ENCODE results near the gene GRM4. TPM values are rescaled to one million over a fixed set of nuclear protein-coding genes. Genes with fewer than 3 reads are reported as not detected.

GRM4 gene
- total and polyA plus RNA-seq, 5 donors from 2014 or later, result not detected

DNA sequence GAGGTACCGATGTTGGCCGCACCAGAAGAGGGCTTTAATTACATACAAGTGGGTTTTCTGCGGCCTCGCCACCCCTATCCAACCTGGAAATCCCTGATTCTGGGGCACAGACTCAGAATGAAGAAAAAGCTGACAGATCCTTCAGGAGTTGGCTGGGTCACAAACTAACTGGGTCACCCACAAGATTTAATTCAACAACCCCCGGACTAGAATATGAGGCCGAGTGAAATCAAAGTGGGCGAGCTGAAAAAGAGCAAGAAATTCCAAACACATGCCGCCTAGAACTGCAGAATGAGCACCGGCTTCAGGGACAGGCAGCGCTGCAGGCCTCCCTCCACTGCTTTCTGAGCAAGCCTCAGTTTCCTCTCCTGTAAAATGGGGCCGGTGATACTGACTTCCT, 30.0 kb downstream of the GRM4 start:
- no peaks in the 10 kb centered on the region for H3K36me3 ChIP-seq (ENCODE audit: control insufficient read depth, insufficient read depth, low read length)
- H3K4me1 Mint-ChIP-seq, result no peaks in the 10 kb centered on the region
- H3K27ac Mint-ChIP-seq, result no peak overlapping the region
- H3K9me3 Mint-ChIP-seq, result no peaks in the 10 kb centered on the region
- H3K27me3 ChIP-seq (ENCODE audit: control insufficient read depth, insufficient read depth, low read length), result no peaks in the 10 kb centered on the region
- no peaks in the 10 kb centered on the region for H3K36me3 Mint-ChIP-seq
- ATAC-seq (ENCODE audit: low read depth in 2 of 2) (no peak), DNase-seq (no peak)
- no peak overlapping the region for H3K4me3 ChIP-seq (ENCODE audit: low read depth, low read length)
- no peaks in the 10 kb centered on the region for H3K4me1 ChIP-seq (ENCODE audit: control insufficient read depth, insufficient read depth, low read length, poor library complexity, severe bottlenecking)
- H3K4me3 Mint-ChIP-seq, result no peak overlapping the region
- no peak overlapping the region for H3K27ac ChIP-seq (ENCODE audit: insufficient read depth, low read length, poor library complexity, severe bottlenecking)
- no peaks in the 10 kb centered on the region for H3K9me3 ChIP-seq (ENCODE audit: control insufficient read depth in 2 of 2, low read length in 2 of 2)
- H3K27me3 Mint-ChIP-seq, result peaks cover 12% of the 10 kb centered on the region

DNA sequence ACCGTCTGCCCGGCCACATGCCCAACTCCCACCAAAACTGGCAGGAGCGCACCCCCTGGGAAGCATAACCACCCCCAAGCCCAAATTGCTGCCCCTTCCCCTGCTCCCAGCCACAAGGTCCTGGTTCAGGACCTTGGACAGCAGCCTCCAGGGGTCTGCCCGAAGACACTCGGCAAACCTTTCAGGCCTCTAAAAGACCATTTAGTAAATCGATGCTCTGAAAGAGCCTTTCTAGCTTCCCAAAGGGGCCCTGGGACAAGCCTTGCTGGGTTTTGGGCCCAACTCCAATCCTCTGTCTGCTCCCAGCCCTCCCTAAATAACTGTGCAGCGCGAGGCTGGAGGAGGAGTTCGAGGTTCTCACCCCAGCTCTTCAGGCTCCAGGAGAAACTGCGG, 30.5 kb downstream of the GRM4 start:
- Mint-ChIP-seq H3K4me3 (no peak overlapping the region), H3K27me3 (peaks cover 12% of the 10 kb centered on the region), H3K4me1 (no peaks in the 10 kb centered on the region), H3K9me3 (no peaks in the 10 kb centered on the region), H3K27ac (no peak overlapping the region), H3K36me3 (no peaks in the 10 kb centered on the region)
- no peaks in the 10 kb centered on the region for H3K4me1 ChIP-seq (ENCODE audit: control insufficient read depth, insufficient read depth, low read length, poor library complexity, severe bottlenecking)
- ATAC-seq (ENCODE audit: low read depth in 2 of 2) (no peak), DNase-seq (peak in 1 of 3 donors; percentile 3)
- no peak overlapping the region for H3K4me3 ChIP-seq (ENCODE audit: low read depth, low read length)
- no peaks in the 10 kb centered on the region for H3K9me3 ChIP-seq (ENCODE audit: control insufficient read depth in 2 of 2, low read length in 2 of 2)
- no peak overlapping the region for H3K27ac ChIP-seq (ENCODE audit: insufficient read depth, low read length, poor library complexity, severe bottlenecking)
- H3K36me3 ChIP-seq (ENCODE audit: control insufficient read depth, insufficient read depth, low read length), result no peaks in the 10 kb centered on the region
- H3K27me3 ChIP-seq (ENCODE audit: control insufficient read depth, insufficient read depth, low read length), result no peaks in the 10 kb centered on the region

GRCh38 chr6:34114695-34115402, 31.0 kb downstream of the GRM4 start:
- H3K27me3 ChIP-seq (ENCODE audit: control insufficient read depth, insufficient read depth, low read length), result no peaks in the 10 kb centered on the region
- H3K9me3 ChIP-seq (ENCODE audit: control insufficient read depth in 2 of 2, low read length in 2 of 2), result no peaks in the 10 kb centered on the region
- ATAC-seq (ENCODE audit: low read depth in 2 of 2) (no peak), DNase-seq (no peak)
- no peak overlapping the region for H3K27ac Mint-ChIP-seq
- no peak overlapping the region for H3K4me3 ChIP-seq (ENCODE audit: low read depth, low read length)
- no peaks in the 10 kb centered on the region for H3K4me1 ChIP-seq (ENCODE audit: control insufficient read depth, insufficient read depth, low read length, poor library complexity, severe bottlenecking)
- no peaks in the 10 kb centered on the region for H3K36me3 Mint-ChIP-seq
- H3K9me3 Mint-ChIP-seq, result no peaks in the 10 kb centered on the region
- no peaks in the 10 kb centered on the region for H3K36me3 ChIP-seq (ENCODE audit: control insufficient read depth, insufficient read depth, low read length)
- peaks cover 12% of the 10 kb centered on the region for H3K27me3 Mint-ChIP-seq
- H3K27ac ChIP-seq (ENCODE audit: insufficient read depth, low read length, poor library complexity, severe bottlenecking), result no peak overlapping the region
- H3K4me3 Mint-ChIP-seq, result no peak overlapping the region
- H3K4me1 Mint-ChIP-seq, result no peaks in the 10 kb centered on the region

- ATAC-seq (ENCODE audit: low read depth in 2 of 2) (no peak), DNase-seq (no peak)
- no peaks in the 10 kb centered on the region for H3K4me1 Mint-ChIP-seq
- Histone ChIP-seq H3K27me3 (ENCODE audit: control insufficient read depth, insufficient read depth, low read length) (no peaks in the 10 kb centered on the region), H3K4me1 (ENCODE audit: control insufficient read depth, insufficient read depth, low read length, poor library complexity, severe bottlenecking) (no peaks in the 10 kb centered on the region), H3K4me3 (ENCODE audit: low read depth, low read length) (no peak overlapping the region), H3K9me3 (ENCODE audit: control insufficient read depth in 2 of 2, low read length in 2 of 2) (no peaks in the 10 kb centered on the region), H3K36me3 (ENCODE audit: control insufficient read depth, insufficient read depth, low read length) (no peaks in the 10 kb centered on the region), H3K27ac (ENCODE audit: insufficient read depth, low read length, poor library complexity, severe bottlenecking) (no peak overlapping the region)
- H3K9me3 Mint-ChIP-seq, result no peaks in the 10 kb centered on the region
- H3K27ac Mint-ChIP-seq, result no peak overlapping the region
- H3K36me3 Mint-ChIP-seq, result no peaks in the 10 kb centered on the region
- H3K4me3 Mint-ChIP-seq, result no peak overlapping the region
- H3K27me3 Mint-ChIP-seq, result peaks cover 16% of the 10 kb centered on the region
Measured at GRCh38 chr6:34113532-34113931, 32.4 kb downstream of the GRM4 start.

GRCh38 chr6:34112126-34112525, 33.8 kb downstream of the GRM4 start:
- no peaks in the 10 kb centered on the region for H3K9me3 Mint-ChIP-seq
- ATAC-seq (ENCODE audit: low read depth in 2 of 2), result no peak

GRCh38 chr6:34110610-34111009, 35.3 kb downstream of the GRM4 start:
- no peak overlapping the region for H3K4me3 Mint-ChIP-seq
- no peaks in the 10 kb centered on the region for H3K36me3 ChIP-seq (ENCODE audit: control insufficient read depth, insufficient read depth, low read length)
- H3K9me3 ChIP-seq (ENCODE audit: control insufficient read depth in 2 of 2, low read length in 2 of 2), result no peaks in the 10 kb centered on the region
- H3K9me3 Mint-ChIP-seq, result no peaks in the 10 kb centered on the region
- H3K36me3 Mint-ChIP-seq, result no peaks in the 10 kb centered on the region
- no peak overlapping the region for H3K27ac Mint-ChIP-seq
- ATAC-seq (ENCODE audit: low read depth in 2 of 2) (no peak), DNase-seq (no peak)
- peaks cover 15% of the 10 kb centered on the region for H3K27me3 Mint-ChIP-seq
- no peak overlapping the region for H3K4me3 ChIP-seq (ENCODE audit: low read depth, low read length)
- no peaks in the 10 kb centered on the region for H3K27me3 ChIP-seq (ENCODE audit: control insufficient read depth, insufficient read depth, low read length)
- no peak overlapping the region for H3K27ac ChIP-seq (ENCODE audit: insufficient read depth, low read length, poor library complexity, severe bottlenecking)
- no peaks in the 10 kb centered on the region for H3K4me1 ChIP-seq (ENCODE audit: control insufficient read depth, insufficient read depth, low read length, poor library complexity, severe bottlenecking)
- no peaks in the 10 kb centered on the region for H3K4me1 Mint-ChIP-seq

More at GRCh38 chr6:34112126-34112525, 33.8 kb downstream of the GRM4 start:
- Mint-ChIP-seq H3K36me3 (no peaks in the 10 kb centered on the region), H3K4me1 (no peaks in the 10 kb centered on the region), H3K27me3 (peaks cover 18% of the 10 kb centered on the region), H3K4me3 (no peak overlapping the region), H3K27ac (no peak overlapping the region)
- no peak overlapping the region for H3K27ac ChIP-seq (ENCODE audit: insufficient read depth, low read length, poor library complexity, severe bottlenecking)
- H3K4me1 ChIP-seq (ENCODE audit: control insufficient read depth, insufficient read depth, low read length, poor library complexity, severe bottlenecking), result no peaks in the 10 kb centered on the region
- no peak for DNase-seq
- no peak overlapping the region for H3K4me3 ChIP-seq (ENCODE audit: low read depth, low read length)
- no peaks in the 10 kb centered on the region for H3K36me3 ChIP-seq (ENCODE audit: control insufficient read depth, insufficient read depth, low read length)
- no peaks in the 10 kb centered on the region for H3K9me3 ChIP-seq (ENCODE audit: control insufficient read depth in 2 of 2, low read length in 2 of 2)
- no peaks in the 10 kb centered on the region for H3K27me3 ChIP-seq (ENCODE audit: control insufficient read depth, insufficient read depth, low read length)

DNA sequence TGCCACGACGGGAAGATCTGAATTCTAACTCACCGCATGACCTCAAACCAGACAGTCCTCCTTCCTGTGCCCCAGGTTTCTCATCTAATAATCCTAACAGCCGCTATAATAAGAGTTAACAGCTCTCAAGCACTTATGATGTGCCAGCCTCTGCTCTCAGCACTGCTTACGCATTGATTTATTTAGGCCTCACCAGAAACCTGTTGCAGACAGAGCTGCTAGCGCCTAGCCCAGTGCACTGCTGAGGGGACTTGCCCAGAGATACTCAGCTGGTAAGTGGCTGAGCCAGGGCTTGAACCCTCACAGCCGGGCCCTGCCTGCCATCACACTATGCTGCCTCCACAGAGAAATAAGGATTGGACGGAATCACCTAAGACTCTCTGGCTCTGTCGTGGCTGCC, 37.7 kb downstream of the GRM4 start:
- Histone ChIP-seq H3K4me3 (ENCODE audit: low read depth, low read length) (no peak overlapping the region), H3K27ac (ENCODE audit: insufficient read depth, low read length, poor library complexity, severe bottlenecking) (no peak overlapping the region), H3K27me3 (ENCODE audit: control insufficient read depth, insufficient read depth, low read length) (no peaks in the 10 kb centered on the region), H3K9me3 (ENCODE audit: control insufficient read depth in 2 of 2, low read length in 2 of 2) (no peaks in the 10 kb centered on the region), H3K4me1 (ENCODE audit: control insufficient read depth, insufficient read depth, low read length, poor library complexity, severe bottlenecking) (no peaks in the 10 kb centered on the region), H3K36me3 (ENCODE audit: control insufficient read depth, insufficient read depth, low read length) (no peaks in the 10 kb centered on the region)
- H3K27me3 Mint-ChIP-seq, result peaks cover 7% of the 10 kb centered on the region
- no peak overlapping the region for H3K27ac Mint-ChIP-seq
- no peaks in the 10 kb centered on the region for H3K4me1 Mint-ChIP-seq
- H3K4me3 Mint-ChIP-seq, result no peak overlapping the region
- DNase-seq (no peak), ATAC-seq (ENCODE audit: low read depth in 2 of 2) (no peak)
- no peaks in the 10 kb centered on the region for H3K36me3 Mint-ChIP-seq
- no peaks in the 10 kb centered on the region for H3K9me3 Mint-ChIP-seq

DNA sequence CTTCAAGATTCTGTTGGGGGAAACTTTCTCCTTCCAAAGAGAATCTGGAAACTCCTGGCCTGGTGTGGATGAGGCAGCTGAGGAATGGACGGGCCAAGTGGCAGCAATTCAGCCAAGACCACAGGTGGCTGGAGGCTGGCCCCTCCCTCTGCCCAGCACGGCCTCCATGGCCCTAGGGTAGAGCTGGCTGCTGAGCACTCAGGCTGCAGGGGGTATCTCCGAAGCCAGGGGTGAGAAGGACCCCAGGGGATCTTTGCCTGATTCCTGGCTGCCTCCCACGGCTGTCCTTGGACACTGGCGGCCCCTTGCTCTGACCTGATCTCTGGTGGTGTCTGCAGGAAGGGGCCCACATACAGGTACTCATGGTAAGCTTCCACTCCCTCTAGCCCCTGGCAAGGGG, 39.0 kb downstream of the GRM4 start:
- Mint-ChIP-seq H3K4me1 (no peaks in the 10 kb centered on the region), H3K27me3 (peaks cover 7% of the 10 kb centered on the region), H3K9me3 (no peaks in the 10 kb centered on the region), H3K27ac (no peak overlapping the region), H3K36me3 (no peaks in the 10 kb centered on the region), H3K4me3 (no peak overlapping the region)
- no peaks in the 10 kb centered on the region for H3K4me1 ChIP-seq (ENCODE audit: control insufficient read depth, insufficient read depth, low read length, poor library complexity, severe bottlenecking)
- ATAC-seq (ENCODE audit: low read depth in 2 of 2) (no peak), DNase-seq (no peak)
- H3K27ac ChIP-seq (ENCODE audit: insufficient read depth, low read length, poor library complexity, severe bottlenecking), result no peak overlapping the region
- no peaks in the 10 kb centered on the region for H3K36me3 ChIP-seq (ENCODE audit: control insufficient read depth, insufficient read depth, low read length)
- no peaks in the 10 kb centered on the region for H3K27me3 ChIP-seq (ENCODE audit: control insufficient read depth, insufficient read depth, low read length)
- H3K9me3 ChIP-seq (ENCODE audit: control insufficient read depth in 2 of 2, low read length in 2 of 2), result no peaks in the 10 kb centered on the region
- no peak overlapping the region for H3K4me3 ChIP-seq (ENCODE audit: low read depth, low read length)

All from CD4-positive, CD25-positive, alpha-beta regulatory T cell (primary cell).